GM19452 (cell line): ENCODE data around the gene HIVEP3.

Experiments
- ATAC-seq: cut with Tn5 transposase; IDR thresholded peaks from one replicate; pipeline ENCODE4 v1.9.1; 2021; ENCODE audit not compliant: unreplicated experiment

The HIVEP3 gene

GRCh38 chr1:41641475-41641814 lies 277.3 kb downstream of the HIVEP3 start:
- no peak for ATAC-seq

- ATAC-seq, result no peak
Measured at GRCh38 chr1:41640756-41641474, 277.8 kb downstream of the HIVEP3 start.

GRCh38 chr1:41640141-41640751 lies 278.5 kb downstream of the HIVEP3 start:
- ATAC-seq, result no peak

GRCh38 chr1:41639332-41639936 lies 279.3 kb downstream of the HIVEP3 start:
- no peak for ATAC-seq

- ATAC-seq, result no peak
Measured at GRCh38 chr1:41638086-41639024, 280.4 kb downstream of the HIVEP3 start.

- ATAC-seq, result no peak
Measured at GRCh38 chr1:41637367-41637766, 281.4 kb downstream of the HIVEP3 start.

- ATAC-seq, result no peak
Measured at GRCh38 chr1:41633764-41634163, 285.0 kb downstream of the HIVEP3 start.

GRCh38 chr1:41632781-41633575 lies 285.7 kb downstream of the HIVEP3 start:
- no peak for ATAC-seq

GRCh38 chr1:41631971-41632370 lies 286.8 kb downstream of the HIVEP3 start:
- ATAC-seq, result no peak

- no peak for ATAC-seq
Measured at GRCh38 chr1:41631154-41631553, 287.6 kb downstream of the HIVEP3 start.

- no peak for ATAC-seq
Measured at GRCh38 chr1:41629571-41629970, 289.2 kb downstream of the HIVEP3 start.

- ATAC-seq, result no peak
Measured at GRCh38 chr1:41629141-41629540, 289.6 kb downstream of the HIVEP3 start.

GRCh38 chr1:41627491-41628280 lies 291.0 kb downstream of the HIVEP3 start:
- ATAC-seq, result no peak

- ATAC-seq, result no peak
Measured at GRCh38 chr1:41626616-41627375, 291.9 kb downstream of the HIVEP3 start.

- ATAC-seq, result no peak
Measured at GRCh38 chr1:41626146-41626545, 292.6 kb downstream of the HIVEP3 start.

- ATAC-seq, result no peak
Measured at GRCh38 chr1:41623736-41624135, 295.0 kb downstream of the HIVEP3 start.

GRCh38 chr1:41622859-41623732 lies 295.6 kb downstream of the HIVEP3 start:
- peak; percentile 81 for ATAC-seq

- no peak for ATAC-seq
Measured at GRCh38 chr1:41622402-41622801, 296.3 kb downstream of the HIVEP3 start.
